ENCODE measurements around the gene EFCAB11.

EFCAB11 gene

DNA sequence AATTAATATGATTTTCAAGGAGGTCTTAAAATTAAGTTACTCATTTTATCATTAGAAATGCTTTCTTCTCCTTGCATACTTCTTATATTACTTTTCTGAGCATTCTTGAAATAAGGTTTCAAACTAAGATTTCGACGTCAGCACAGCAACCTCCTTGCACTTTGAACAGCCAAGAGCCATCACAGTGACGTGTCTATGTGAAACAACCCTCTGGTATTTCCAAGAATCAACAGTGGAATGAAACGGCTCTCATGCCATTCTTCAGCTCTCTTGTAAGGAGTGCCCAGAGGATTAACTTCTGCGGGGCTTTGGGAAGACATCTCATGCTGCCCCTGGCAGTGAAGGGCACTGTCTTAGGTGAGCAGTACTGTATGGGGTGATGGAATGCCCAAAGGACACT is 109.2 kb downstream of the EFCAB11 start:
- TF ChIP-seq EZH2 (optimal IDR thresholded peaks at IDR 0.05; ENCODE audit: low read depth, low read length) (no peak), EZH2phosphoT487 (IDR thresholded peaks at IDR 0.05; ENCODE audit: low read length) (no peak), CTCF (IDR thresholded peaks at IDR 0.05; ENCODE audit: low read length) (no peak)
- Histone ChIP-seq H3K9me2 (replicated peaks; ENCODE audit: insufficient read depth, low read length) (no peaks in the 10 kb centered on the region), H3K36me3 (replicated peaks; ENCODE audit: insufficient read depth, low read length) (no peaks in the 10 kb centered on the region), H3K79me2 (ENCODE audit: low read length) (no peaks in the 10 kb centered on the region), H3K9ac (ENCODE audit: low read length) (no peak overlapping the region), H2AFZ (ENCODE audit: low read length) (no peak overlapping the region), H3K4me3 (ENCODE audit: low read length) (no peak overlapping the region), H3K4me1 (ENCODE audit: low read length) (no peaks in the 10 kb centered on the region), H3K9me3 (replicated peaks; ENCODE audit: insufficient read depth, low read length) (no peaks in the 10 kb centered on the region), H3F3A (ENCODE audit: insufficient read depth, low read length) (no peaks in the 10 kb centered on the region), H4K20me1 (ENCODE audit: insufficient read depth, low read length) (no peaks in the 10 kb centered on the region), H3K4me2 (ENCODE audit: low read depth, low read length) (no peak overlapping the region), H3K27me3 (replicated peaks; ENCODE audit: insufficient read depth, low read length) (no peaks in the 10 kb centered on the region), H3K27ac (ENCODE audit: low read length) (no peak overlapping the region)
- no peak for DNase-seq

GRCh38 chr14:89844508-89844907 is 110.0 kb downstream of the EFCAB11 start:
- no peak overlapping the region for H3K4me2 ChIP-seq (ENCODE audit: low read depth, low read length)
- H3K9me3 ChIP-seq (replicated peaks; ENCODE audit: insufficient read depth, low read length): no peaks in the 10 kb centered on the region
- DNase-seq: no peak
- no peaks in the 10 kb centered on the region for H3F3A ChIP-seq (ENCODE audit: insufficient read depth, low read length)
- H3K27ac ChIP-seq (ENCODE audit: low read length): no peak overlapping the region
- H4K20me1 ChIP-seq (ENCODE audit: insufficient read depth, low read length): no peaks in the 10 kb centered on the region
- no peaks in the 10 kb centered on the region for H3K79me2 ChIP-seq (ENCODE audit: low read length)
- H3K36me3 ChIP-seq (replicated peaks; ENCODE audit: insufficient read depth, low read length): no peaks in the 10 kb centered on the region
- H3K9me2 ChIP-seq (replicated peaks; ENCODE audit: insufficient read depth, low read length): no peaks in the 10 kb centered on the region
- H3K4me1 ChIP-seq (ENCODE audit: low read length): no peaks in the 10 kb centered on the region
- H3K27me3 ChIP-seq (replicated peaks; ENCODE audit: insufficient read depth, low read length): no peaks in the 10 kb centered on the region
- TF ChIP-seq EZH2phosphoT487 (IDR thresholded peaks at IDR 0.05; ENCODE audit: low read length) (no peak), CTCF (IDR thresholded peaks at IDR 0.05; ENCODE audit: low read length) (no peak), EZH2 (optimal IDR thresholded peaks at IDR 0.05; ENCODE audit: low read depth, low read length) (no peak)
- H3K9ac ChIP-seq (ENCODE audit: low read length): no peak overlapping the region
- H3K4me3 ChIP-seq (ENCODE audit: low read length): no peak overlapping the region
- H2AFZ ChIP-seq (ENCODE audit: low read length): no peak overlapping the region

- TF ChIP-seq EZH2phosphoT487 (IDR thresholded peaks at IDR 0.05; ENCODE audit: low read length) (no peak), CTCF (IDR thresholded peaks at IDR 0.05; ENCODE audit: low read length) (no peak), EZH2 (optimal IDR thresholded peaks at IDR 0.05; ENCODE audit: low read depth, low read length) (no peak)
- Histone ChIP-seq H3K36me3 (replicated peaks; ENCODE audit: insufficient read depth, low read length) (no peaks in the 10 kb centered on the region), H4K20me1 (ENCODE audit: insufficient read depth, low read length) (no peaks in the 10 kb centered on the region), H3K4me2 (ENCODE audit: low read depth, low read length) (no peak overlapping the region), H3K9me2 (replicated peaks; ENCODE audit: insufficient read depth, low read length) (no peaks in the 10 kb centered on the region), H3F3A (ENCODE audit: insufficient read depth, low read length) (no peaks in the 10 kb centered on the region), H2AFZ (ENCODE audit: low read length) (no peak overlapping the region), H3K79me2 (ENCODE audit: low read length) (no peaks in the 10 kb centered on the region), H3K9me3 (replicated peaks; ENCODE audit: insufficient read depth, low read length) (no peaks in the 10 kb centered on the region), H3K27ac (ENCODE audit: low read length) (no peak overlapping the region), H3K9ac (ENCODE audit: low read length) (no peak overlapping the region), H3K4me3 (ENCODE audit: low read length) (no peak overlapping the region), H3K4me1 (ENCODE audit: low read length) (no peaks in the 10 kb centered on the region), H3K27me3 (replicated peaks; ENCODE audit: insufficient read depth, low read length) (no peaks in the 10 kb centered on the region)
- DNase-seq: no peak
These were observed 111.7 kb downstream of the EFCAB11 start for GRCh38 chr14:89842837-89843236.

All from MM.1S (cell line).